Testis (tissue), 2 donors: ENCODE measurements around the gene ICAM1.

Experiments
- POLR2A ChIP-seq: fragments of 450-650 bp; IDR thresholded peaks from one replicate; pipeline ENCODE4 v1.6.1; 2017; ENCODE audit warnings: antibody characterized with exemption, mild to moderate bottlenecking, moderate library complexity
- TF ChIP-seq, protein P1 (sequence below), 3 experiments: fragments of 450-650 bp in 2 of 3; fragments of 200-600 bp in 1 of 3; sonication (generic) in 1 of 3; IDR thresholded peaks; one replicate each; pipeline ENCODE4 v1.5.1; 2016 to 2019; ENCODE audit warnings: antibody characterized with exemption in 3 of 3, mild to moderate bottlenecking in 2 of 3, moderate library complexity in 1 of 3

DNA sequence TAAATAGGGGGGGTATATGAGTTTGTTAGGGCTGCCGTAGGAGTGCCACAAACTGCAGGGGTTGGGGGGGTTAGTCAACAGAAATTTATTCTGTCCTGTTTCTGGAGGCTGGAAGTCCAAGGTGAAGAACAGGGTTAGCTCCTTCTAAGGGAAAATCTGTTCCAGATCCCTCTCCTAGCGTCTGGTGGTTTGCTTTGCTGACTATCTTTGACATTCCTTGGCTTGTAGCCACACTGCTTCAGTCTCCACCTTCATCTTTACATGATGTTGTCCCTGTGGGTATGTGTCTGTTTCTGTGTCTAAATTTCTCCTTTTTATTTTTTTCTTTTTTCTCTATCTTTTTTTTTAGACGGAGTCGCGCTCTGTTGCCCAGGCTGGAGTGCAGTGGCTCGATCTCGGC, 8.1 kb upstream of the ICAM1 start:
- no peak for TF ChIP-seq POLR2A
- TF ChIP-seq, protein P1, sequence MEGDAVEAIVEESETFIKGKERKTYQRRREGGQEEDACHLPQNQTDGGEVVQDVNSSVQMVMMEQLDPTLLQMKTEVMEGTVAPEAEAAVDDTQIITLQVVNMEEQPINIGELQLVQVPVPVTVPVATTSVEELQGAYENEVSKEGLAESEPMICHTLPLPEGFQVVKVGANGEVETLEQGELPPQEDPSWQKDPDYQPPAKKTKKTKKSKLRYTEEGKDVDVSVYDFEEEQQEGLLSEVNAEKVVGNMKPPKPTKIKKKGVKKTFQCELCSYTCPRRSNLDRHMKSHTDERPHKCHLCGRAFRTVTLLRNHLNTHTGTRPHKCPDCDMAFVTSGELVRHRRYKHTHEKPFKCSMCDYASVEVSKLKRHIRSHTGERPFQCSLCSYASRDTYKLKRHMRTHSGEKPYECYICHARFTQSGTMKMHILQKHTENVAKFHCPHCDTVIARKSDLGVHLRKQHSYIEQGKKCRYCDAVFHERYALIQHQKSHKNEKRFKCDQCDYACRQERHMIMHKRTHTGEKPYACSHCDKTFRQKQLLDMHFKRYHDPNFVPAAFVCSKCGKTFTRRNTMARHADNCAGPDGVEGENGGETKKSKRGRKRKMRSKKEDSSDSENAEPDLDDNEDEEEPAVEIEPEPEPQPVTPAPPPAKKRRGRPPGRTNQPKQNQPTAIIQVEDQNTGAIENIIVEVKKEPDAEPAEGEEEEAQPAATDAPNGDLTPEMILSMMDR (IDR thresholded peaks at IDR 0.05): no peak
